NT2/D1 (cell line): ENCODE measurements around the gene FTO.

Experiments
- SUZ12 ChIP-seq: IDR thresholded peaks from 2 replicates; pipeline ENCODE4 v1.6.1; 2011; ENCODE audit not compliant: insufficient read length, insufficient read depth; ENCODE audit errors: extremely low read depth
- YY1 ChIP-seq: IDR thresholded peaks from 2 replicates; pipeline ENCODE4 v1.6.1; 2011; ENCODE audit not compliant: insufficient read length, insufficient read depth
- ZNF274 ChIP-seq: IDR thresholded peaks from 2 replicates; pipeline ENCODE4 v1.6.1; 2011; ENCODE audit warnings: mild to moderate bottlenecking, low read depth, low read length

DNA sequence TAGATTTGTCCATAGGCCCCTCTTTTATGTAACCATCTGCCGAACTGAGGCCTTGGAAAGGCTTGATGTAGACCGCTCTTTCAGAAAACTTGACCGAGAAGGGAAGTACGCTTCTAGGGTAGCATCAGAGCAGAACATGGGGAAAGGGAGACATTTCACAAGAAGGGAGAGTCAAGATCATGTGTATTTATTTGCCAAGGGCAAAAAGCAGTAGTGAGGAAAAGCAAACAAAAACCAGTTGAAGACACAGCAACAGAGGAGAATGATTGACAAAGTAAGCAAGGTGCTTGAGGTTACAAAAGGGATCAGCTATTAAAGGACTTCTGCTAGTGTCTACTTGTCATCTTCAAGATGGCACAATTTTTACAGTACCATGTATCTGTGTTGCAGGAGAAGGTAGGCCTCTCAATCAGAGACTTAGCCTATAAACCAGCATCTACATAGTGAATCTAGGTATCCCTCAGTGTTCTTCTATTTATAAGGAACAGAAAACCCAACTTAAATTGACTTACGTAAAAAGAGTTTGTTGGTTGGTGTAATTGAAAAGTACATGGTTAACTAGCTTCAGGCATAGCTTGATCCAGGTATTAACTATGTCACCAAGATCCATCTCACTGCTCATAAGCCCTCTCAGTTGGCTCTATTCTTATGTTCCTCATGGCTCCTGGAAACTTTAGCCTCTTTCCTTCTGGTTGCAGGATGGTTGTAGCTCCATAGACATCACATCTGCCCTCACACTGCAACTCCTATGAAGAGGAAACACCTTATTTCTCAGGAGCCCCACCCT is 294.3 kb downstream of the FTO start:
- no peak for TF ChIP-seq YY1
- TF ChIP-seq ZNF274, result no peak
- TF ChIP-seq SUZ12, result no peak
